ENCODE data around the gene CERS6.

- no peak for TF ChIP-seq EZH2 (IDR thresholded peaks at IDR 0.05; ENCODE audit: low read depth, unreplicated experiment)
- no peak for TF ChIP-seq CTCF (conservative IDR thresholded peaks at IDR 0.05; ENCODE audit: low read depth in 2 of 2)
- TF ChIP-seq POLR2AphosphoS5 (IDR thresholded peaks at IDR 0.05; ENCODE audit: low read depth), result no peak
- TF ChIP-seq JUNB (IDR thresholded peaks at IDR 0.05; ENCODE audit: unreplicated experiment), result no peak
Observed at GRCh38 chr2:168603439-168603961, 147.4 kb downstream of the CERS6 start.
